Tongue (tissue), 2 donors: ENCODE results near the gene OCIAD2. TPM values are rescaled to one million over a fixed set of nuclear protein-coding genes. Genes with fewer than 3 reads are reported as not detected.
"Not testable (repeated sequence)": the region's sequence is repeated elsewhere in the genome, so short reads cannot be mapped to it uniquely, and the experiment has no call there.

Experiments used
- DNase-seq: peaks from one replicate; pipeline ENCODE4 v3.0.0-alpha.2; 2015
- total RNA-seq: library from RNA; depleted of rRNA; stranded (reverse); fragments of >200 nt; gene quantifications from one replicate; pipeline ENCODE4 v1.2.3, GENCODE V29; 2014

Gene OCIAD2, protein sequence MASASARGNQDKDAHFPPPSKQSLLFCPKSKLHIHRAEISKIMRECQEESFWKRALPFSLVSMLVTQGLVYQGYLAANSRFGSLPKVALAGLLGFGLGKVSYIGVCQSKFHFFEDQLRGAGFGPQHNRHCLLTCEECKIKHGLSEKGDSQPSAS
- 4.8 TPM for total RNA-seq

DNA sequence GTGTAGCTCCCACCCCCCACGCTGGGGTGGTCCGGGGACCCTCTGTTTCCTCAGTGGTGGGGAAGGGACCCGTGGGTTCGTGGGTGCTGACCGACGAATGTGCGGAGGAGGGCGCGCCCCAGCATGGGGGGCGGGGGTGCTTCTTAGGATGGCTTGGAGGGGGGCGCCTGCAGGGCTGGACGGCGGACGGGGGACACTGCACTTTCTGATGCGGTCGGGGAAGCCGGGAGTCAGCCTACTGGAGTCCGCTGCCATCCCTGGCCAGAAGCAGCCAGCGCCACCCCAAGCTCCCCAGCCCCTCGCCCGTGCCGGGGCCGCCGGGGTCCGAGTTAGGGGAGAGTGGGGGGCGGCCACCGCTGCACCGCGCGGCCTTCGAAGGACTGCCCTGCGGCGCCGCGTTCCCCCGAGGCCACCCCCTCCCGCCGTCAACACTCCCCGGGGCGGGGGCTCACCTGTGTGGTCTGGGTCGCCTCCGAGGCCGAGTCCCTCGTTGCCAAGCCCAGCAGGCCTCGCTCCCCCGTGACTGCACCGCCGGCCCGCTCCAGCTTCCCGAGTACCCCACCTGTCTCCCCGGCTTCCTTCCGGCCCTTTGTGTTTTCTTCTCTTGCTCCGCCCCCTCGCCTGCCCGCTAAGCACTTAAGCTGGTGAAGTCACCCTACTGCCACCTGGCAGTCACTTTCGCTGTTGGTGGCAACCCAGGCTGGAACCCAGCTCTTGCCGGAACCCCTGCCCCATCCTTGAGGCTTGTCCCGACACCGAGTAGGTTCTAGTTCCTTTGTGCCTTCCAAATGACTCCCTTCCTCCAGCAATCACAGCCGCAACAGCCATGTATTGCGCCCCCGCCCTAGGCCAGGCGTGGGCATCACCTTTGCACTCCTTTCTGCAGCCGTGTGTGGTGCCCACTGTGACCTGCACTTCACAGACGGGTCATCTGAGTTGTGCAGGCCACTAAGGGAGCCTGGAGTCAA is at the start of gene OCIAD2:
Gene OCIAD2 (minus strand): TSS at position 569 of the 968 bp plus-strand sequence. CDS start 2,225 bp downstream, outside the sequence.
- DNase-seq: peak; percentile 81

DNA sequence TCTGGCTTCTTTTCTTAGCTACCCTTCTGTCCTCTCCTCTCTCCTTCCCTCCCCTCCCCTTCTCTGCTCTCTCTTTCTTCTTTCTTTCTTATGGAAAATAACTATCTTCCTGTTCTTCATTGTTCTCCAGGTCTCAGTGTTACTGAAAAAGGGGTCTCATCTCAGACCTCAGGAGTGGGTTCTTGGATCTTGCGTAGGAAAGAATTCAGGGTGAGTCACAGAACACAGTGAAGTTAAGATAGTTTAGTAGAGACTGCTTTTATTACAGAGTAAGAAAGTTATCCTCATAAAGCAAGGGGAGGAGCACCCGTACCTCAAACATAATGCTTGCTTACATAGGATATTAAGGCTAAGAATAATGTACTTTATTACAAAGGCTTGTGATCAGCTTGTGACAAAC is 47.7 kb upstream of the OCIAD2 start:
- no peak for DNase-seq

DNA sequence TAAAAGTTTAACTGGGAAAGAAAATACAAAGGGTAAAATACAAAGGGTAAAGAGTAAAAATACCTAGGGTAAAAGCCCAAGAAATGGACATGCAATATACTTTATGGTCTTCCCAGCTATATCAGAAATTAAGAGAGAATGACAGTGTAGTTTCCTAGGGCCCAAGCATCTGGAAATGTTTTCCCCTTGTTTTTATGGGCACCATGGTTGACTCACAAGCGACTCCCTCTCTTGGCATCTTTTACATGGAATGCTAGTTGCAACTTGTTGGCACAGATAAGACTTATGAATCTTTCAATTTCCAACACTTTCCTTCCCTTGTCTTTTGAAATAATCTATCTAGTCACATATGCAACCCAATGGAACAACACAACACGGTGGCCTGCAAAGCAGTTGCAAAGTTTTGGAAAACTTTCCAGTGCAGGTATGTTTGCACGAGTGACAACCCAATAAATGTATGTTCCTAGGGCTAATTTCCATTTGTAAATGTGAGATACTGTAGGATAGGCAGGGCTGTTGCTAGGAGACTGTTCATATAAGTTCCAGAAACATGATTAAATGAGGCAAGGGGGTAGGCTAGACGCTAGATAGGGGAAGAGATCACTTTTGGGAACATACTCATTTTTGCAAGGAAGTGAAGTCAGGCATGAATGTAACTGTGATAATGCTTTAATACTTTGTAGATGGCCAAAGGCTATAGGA is 43.1 kb upstream of the OCIAD2 start:
- DNase-seq: no peak

DNA sequence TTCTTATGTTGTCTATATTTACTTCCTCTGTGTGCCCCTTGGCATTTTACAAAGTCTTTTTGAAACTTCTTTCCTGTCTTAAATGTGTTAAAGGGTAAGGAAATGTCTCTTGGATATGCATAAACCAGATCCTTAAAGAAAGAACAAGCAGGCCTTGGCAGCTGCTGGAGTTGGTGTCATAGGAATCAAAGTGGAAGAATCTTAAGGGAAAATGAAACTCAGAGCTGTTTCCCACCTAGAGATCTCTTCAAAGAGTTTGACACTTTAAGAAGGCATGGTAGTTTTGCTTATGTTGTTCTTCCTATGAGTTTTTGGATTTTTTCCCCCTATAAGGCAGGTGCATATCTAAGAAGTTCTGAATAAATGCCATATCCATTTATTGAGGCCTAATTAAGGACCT is 42.5 kb upstream of the OCIAD2 start:
- DNase-seq: no peak

DNA sequence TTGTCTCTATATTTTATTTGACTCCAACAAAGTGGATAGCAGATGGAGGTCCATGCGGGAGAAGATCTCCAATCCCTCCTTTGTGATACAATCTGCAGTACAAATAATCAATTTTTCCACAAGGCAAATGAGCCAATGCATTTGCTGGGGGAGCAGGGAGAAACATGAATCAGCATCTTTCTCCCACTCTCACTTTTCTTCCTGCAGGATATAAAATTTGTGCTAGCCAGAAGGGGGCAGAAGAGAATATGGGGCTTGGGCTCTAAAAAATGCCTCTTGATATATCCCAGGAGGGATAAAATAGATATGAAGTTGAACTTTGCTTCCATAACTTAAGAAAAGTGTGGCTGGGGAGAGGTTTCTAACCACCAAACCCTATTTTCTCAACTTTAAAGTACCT is 41.2 kb upstream of the OCIAD2 start:
- no peak for DNase-seq

DNA sequence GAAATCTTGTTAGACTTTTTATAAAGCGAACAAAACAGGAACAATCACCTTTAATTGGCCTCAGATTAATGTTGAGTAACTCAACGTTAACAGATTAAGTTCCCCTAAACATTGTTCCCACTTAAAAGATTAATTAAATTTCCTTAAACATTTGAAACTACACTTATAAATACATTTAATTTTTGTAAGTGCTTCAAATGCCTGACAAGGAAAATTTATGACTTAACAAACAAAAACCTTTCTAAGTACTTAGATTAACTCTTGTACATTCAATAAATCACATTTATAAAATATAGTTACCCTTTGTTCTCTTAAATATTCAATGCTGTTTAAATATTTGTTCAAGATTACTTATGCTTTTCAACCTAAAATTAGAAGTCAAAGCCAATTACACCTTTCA is 39.4 kb upstream of the OCIAD2 start:
- DNase-seq: no peak

DNA sequence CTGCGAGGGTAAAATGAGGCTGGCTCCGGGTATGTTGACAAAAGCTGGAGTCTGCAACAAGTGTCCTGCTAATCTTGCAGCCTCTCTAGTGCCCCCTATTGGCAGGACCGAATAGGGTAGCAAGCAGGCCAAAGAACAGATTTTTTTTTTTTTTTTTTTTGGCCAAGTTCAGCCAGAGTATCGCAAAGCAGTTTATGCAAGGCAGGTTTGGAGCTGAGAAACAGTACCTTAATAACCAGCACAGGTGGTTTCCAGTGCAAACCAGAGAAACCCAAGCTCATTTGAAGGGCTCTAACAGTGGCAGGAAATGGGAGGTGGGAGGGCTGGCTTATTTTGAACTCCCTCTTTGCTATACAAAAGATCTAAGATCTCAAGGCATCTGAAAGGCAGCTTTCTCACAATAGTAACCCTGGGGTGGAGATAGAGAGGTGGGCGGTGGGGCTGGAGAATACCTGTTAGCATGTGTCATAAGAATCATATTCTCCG is 38.2 kb upstream of the OCIAD2 start:
- no peak for DNase-seq

DNA sequence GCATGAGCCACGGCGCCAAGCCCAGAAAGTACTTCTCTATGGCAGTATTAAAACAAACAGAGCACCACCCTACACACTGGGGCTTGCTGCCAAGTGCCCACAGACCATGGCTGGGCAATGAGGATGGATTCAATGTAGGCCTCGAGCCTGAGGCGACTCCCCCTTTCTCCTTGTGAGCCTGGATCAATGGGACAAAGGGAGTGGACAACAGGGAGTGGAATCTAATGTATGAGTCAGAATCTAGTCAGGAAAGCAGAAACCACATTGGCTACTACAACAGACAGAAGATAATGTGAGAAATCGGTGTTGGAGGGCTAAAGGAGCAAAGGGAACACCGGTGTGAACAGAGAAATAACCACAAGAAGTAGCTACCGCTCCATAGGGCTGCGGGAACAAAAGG is 37.7 kb upstream of the OCIAD2 start:
- no peak for DNase-seq

DNA sequence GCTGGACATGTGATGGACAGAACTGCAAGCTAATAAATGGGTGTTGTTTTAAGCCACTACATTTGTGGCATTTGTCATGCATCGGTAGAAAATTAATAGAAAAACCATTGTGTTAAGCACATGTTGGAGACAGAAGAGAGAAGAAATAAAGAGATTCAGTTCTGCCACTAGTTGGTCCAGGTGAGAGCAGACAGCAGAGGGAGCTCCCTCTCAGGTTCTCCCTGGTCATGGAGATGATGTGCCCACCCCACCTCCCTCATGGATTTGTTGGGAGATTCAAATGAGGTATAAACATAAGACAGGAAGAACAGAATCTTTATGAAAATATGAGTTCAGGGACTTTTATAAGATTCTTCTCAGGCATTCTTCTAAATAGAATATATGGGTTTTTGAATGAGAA is 36.8 kb upstream of the OCIAD2 start:
- DNase-seq: no peak

DNA sequence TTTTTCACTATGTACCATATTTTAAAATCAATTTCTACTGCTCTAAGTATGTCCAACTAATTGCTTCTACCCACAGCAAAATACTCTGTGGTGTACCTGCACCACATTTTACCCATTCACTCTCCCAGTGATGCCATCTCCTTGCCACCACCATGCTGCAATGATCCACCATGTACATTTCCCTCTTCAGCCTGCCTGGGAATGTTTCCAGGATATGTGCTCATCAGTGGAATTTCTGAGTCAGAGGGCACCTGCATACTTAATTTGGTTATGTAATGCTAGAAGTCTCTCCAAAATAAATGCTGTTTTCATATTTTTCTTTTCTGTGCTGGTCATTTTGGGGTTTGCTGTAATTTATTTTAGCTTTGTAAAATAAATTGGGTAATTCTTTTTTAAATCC is 33.2 kb upstream of the OCIAD2 start:
- peak; percentile 8 for DNase-seq

DNA sequence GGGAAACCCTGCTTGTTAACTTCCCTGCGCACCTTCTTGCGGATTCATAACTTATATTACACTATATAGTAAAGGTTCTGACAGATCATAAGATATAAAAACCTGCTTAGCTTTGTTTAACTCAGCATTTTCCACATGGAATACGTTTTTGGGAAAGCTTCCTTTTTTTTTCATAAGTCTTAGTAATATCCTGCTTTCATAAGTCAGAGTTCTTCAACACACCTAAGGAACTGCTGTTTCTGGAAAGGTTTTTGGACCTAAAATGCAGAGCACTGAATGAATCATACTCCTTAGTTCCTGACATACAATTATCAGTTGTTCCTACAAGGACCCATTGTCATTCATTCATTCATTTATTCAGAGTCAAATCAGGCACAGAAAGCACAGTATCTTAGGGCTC is 32.3 kb upstream of the OCIAD2 start:
- DNase-seq: no peak

DNA sequence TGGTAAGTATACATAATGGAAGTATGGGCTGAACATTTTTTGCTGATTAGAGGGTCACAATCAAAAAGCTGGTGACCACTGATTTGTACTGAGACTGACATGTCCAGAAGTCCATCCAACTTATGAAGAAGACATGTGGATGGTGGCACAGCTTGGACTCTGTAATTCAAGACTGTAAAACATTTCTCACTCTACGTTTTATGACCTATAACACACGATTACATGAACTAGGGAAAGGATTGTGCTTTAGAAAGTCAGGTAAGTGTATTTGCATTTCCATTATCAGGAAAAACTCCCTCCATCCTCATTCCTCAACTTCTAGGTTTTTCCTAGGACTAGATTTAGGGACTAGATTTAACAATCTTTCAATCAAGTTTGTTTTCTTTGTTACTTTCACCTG is 30.5 kb upstream of the OCIAD2 start:
- no peak for DNase-seq

DNA sequence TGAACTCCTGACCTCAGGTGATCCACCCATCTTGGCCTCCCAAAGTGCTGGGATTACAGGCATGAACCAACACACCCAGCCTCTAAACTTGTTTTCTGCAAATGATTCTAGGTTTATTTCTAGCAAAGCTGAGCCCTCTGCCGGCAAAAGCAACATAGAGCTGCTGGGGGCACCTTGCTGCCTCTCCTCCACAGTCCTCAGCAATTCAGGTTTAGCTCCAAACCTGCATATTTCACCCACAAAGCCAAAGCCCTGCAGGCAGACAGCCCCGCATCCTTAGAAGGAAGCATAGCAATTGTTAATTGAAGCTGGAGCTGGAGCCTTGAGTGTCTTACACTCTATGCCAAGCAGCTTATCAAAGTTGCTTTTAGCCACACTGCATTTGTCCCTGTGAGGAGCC is 24.9 kb upstream of the OCIAD2 start:
- no peak for DNase-seq

DNA sequence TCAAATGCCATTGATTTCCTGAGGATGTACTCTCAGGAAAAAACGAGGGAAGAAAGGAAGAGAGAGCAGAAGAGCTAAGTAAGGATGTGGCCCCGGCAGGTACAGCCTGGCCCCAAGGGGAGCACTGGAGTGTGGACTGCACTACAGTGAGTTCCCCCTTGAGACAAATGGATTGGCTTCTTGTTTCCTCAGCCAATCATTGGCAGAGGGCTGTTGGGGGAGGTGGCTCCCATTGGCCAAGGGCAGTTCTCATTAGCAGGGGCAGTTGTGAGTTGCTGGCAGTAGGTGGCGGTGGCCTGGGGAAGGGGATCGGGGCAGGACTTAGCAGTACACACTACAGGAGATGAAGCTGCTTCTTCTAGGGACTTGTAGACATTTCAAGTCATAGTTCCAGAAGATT is 24.1 kb upstream of the OCIAD2 start:
- DNase-seq: no peak

DNA sequence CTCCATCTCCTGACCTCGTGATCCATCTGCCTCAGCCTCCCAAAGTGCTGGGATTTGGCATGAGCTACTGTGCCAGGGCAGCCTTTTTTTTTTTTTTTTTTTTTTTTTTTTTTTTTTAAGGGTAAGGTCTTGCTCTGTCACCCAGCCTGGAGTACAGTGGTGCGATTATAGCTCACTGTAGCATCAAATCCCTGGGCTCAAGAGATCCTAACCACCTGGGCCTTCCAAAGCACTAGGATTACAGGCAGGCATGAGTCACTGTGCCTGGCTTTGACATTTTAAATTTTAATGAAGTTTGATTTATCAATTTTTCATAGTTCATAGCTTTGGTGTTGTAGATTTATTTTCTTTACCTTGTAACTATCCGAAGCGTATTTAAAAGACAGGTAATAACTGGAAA is 17.8 kb upstream of the OCIAD2 start:
- DNase-seq: no peak

DNA sequence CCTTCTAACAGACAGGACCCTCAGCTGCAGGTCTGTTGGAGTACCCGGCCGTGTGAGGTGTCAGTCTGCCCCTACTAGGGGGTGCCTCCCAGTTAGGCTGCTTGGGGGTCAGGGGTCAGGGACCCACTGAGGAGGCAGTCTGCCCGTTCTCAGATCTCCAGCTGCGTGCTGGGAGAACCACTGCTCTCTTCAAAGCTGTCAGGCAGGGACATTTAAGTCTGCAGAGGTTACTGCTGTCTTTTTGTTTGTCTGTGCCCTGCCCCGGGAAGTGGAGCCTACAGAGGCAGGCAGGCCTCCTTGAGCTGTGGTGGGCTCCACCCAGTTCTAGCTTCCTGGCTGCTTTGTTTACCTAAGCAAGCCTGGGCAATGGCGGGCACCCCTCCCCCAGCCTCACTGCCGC is 16.5 kb upstream of the OCIAD2 start:
- not testable (repeated sequence) for DNase-seq

DNA sequence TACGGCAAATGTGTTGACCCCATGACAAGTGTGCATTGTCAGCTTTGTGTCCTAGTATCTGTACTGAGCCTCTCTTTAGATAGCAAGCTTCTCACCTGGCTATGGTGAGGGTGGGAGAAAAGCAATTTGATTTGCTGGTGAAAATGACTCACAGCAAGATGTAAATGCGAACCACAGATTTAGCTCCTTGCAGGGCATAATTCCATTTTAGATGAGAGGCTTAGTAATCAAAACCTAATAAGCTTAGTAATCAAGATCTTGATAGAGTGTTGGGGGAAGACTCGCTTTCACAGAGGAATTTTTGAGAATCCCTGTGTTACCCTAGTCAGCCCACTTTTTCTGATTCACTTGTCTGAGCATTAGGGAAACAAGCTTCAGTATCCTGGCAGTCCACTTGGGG is 7.7 kb upstream of the OCIAD2 start:
- DNase-seq: no peak

DNA sequence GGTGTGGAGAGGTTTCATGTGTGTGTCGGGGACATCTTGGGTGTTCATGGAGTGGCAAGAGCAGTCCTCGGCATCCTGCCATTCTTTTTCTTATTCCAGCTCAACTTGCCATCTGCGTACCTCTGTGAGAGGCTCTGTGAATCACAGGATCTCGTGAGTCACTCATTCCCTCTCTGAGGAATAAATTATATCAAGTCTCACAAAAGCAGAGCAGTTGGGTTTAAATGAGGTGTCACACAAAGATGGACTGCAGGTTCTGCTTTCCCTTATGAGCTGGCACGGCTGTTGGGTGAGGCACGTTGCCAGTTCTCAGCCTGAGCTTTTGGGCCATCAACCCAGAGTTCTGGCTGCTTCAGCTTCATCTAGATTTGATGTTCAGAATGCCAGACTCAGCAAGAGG is 6.8 kb upstream of the OCIAD2 start:
- DNase-seq: no peak

DNA sequence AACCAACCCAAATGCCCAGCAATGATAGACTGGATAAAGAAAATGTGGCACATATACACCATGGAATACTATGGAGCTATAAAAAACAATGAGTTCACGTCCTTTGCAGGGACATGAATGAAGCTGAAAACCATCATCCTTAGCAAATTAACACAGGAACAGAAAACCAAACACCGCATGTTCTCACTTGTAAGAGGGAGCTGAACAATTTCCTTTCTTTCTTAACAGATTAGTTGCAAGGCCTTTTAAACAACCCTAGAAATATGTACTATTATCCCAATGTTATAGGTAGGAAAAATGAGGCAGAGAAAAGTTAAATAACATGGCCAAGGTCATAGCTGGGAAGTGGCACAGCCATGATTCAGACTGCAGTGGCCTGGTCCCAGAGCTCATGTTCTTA is 5.8 kb upstream of the OCIAD2 start:
- no peak for DNase-seq

DNA sequence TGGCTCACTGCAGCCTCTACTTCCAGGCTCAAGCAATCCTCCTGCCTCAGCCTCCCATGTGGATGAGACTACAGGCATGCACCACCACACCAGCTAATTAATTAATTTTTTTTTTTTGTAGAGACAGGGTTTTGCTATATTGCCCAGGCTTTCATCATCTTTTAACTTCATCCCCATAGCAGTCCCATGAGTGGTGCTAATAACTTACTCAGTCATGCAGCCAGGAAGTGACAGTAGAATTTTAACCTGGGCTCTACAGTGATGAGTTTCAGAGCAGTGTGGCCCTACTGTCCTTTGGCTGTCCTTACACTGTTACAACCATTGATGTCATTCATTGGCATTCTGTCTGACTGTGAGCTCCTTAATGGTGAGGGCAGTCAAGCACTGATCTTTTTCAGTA is 3.9 kb upstream of the OCIAD2 start:
- no peak for DNase-seq

DNA sequence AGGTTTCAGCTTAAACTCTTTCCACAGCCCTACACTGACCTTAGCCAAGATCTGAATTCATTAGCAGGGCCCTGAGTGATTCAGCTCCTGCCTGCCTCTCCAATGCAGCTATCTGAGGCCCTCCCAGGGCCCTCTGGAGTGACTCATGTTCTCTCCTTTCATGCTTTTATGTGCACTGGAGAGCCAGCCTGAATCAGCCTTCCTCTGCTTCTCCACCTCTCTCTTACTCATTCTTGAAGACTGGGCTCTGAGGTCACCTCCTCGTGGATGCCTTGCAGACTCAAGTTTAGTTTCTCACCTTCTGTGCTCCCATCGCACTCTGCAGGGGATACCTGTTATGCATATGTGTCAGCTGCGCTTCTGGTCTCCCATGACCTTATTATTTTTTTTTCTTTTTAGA is 3.1 kb upstream of the OCIAD2 start:
- DNase-seq: no peak

DNA sequence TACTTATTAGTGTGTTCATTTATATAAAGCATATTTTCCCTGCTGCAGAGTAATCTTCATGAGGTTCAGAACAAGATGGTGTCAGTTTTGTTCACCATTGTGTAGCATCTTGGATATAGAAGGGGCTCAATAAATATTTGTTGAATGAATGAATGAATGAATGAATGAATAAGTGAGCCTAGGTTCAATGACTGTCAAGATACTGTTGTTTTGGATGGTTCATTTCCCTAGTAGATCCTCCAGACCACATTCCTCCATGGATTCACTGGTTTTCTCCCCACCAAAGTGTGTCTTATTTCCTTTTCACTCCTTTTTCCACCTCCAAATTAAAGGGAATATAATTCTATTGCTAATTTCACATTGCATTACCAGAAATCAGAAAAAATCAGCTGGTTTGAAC is 2.1 kb upstream of the OCIAD2 start:
- DNase-seq: no peak
